Subcutaneous abdominal adipose tissue (tissue), 5 donors: ENCODE results near the gene HOXA11.

Experiments
- H3K27ac ChIP-seq: one replicate; pipeline ENCODE4 v1.7.0; 2013; ENCODE audit warnings: low read depth, mild to moderate bottlenecking, inconsistent platforms, low read length, moderate library complexity
- H3K27me3 ChIP-seq, 5 donors: one replicate each; pipeline ENCODE4 v1.7.0; 2013; ENCODE audit warnings: low read length in 5 of 5, inconsistent platforms in 1 of 5; ENCODE audit not compliant: control insufficient read depth in 5 of 5, insufficient read depth in 4 of 5
- H3K36me3 ChIP-seq, 5 donors: one replicate each; pipeline ENCODE4 v1.7.0; 2013; ENCODE audit warnings: low read length in 5 of 5; ENCODE audit not compliant: control insufficient read depth in 5 of 5, insufficient read depth in 5 of 5
- H3K4me1 ChIP-seq, 5 donors: one replicate each; pipeline ENCODE4 v1.7.0; 2013; ENCODE audit warnings: low read length in 5 of 5, mild to moderate bottlenecking in 3 of 5, moderate library complexity in 1 of 5; ENCODE audit not compliant: control insufficient read depth in 5 of 5, insufficient read depth in 5 of 5
- H3K4me3 ChIP-seq, 5 donors: one replicate each; pipeline ENCODE4 v1.7.0; 2013; ENCODE audit warnings: low read length in 5 of 5, low read depth in 1 of 5
- H3K9ac ChIP-seq, 5 donors: one replicate each; pipeline ENCODE4 v1.7.0; 2013; ENCODE audit warnings: low read length in 5 of 5, mild to moderate bottlenecking in 4 of 5, moderate library complexity in 3 of 5
- H3K9me3 ChIP-seq, 5 donors: one replicate each; pipeline ENCODE4 v1.7.0; 2013; ENCODE audit warnings: low read length in 5 of 5; ENCODE audit not compliant: control insufficient read depth in 5 of 5
- donor health status: healthy.
- donor health status: healthy.
- donor health status: healthy.
- donor health status: healthy.
- donor health status: healthy.

Gene HOXA11

GRCh38 chr7:27146491-27147198 lies 38.4 kb downstream of the HOXA11 start:
- Histone ChIP-seq H3K4me1 (peaks cover 11 to 91% (median 87%) of the 10 kb centered on the region in 5 donors), H3K27ac (peak overlapping the region; percentile 95)

DNA sequence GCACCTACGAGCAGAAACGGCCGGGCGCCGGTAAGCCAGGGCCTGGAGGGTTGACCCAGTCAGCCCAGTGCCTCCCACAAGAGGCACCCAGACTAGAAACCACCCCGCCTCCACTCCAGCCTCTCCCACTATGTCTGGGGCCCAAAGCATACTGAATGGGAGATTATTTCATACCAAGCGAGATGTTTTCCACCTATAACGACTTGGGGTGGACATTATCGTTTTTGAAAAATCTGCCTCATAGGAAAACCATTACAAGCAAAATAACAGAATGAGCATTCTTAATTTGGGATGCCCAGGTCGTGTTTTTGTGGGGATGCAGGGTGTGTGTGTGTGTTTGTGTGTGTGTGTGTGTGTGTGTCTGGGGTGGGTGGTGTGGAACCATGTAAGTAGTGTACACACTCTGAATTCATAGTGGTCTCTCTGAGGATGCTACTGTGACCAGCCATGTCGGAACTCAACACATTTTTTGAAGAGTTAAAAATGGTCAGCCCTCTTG lies 39.1 kb downstream of the HOXA11 start:
- Histone ChIP-seq H3K27ac (peak overlapping the region; percentile 95), H3K9me3 (no peaks in the 10 kb centered on the region), H3K27me3 (peaks cover 0 to 4% (median 0%) of the 10 kb centered on the region in 5 donors), H3K4me1 (peaks cover 9 to 88% (median 87%) of the 10 kb centered on the region in 5 donors), H3K4me3 (peak overlapping the region in 2 of 5 donors; percentile 36 to 37), H3K9ac (peak overlapping the region in 1 of 5 donors; percentile 8), H3K36me3 (peaks cover 4 to 25% (median 16%) of the 10 kb centered on the region in 5 donors)

More at GRCh38 chr7:27146491-27147198, 38.4 kb downstream of the HOXA11 start:
- Histone ChIP-seq H3K9me3 (no peaks in the 10 kb centered on the region), H3K36me3 (peaks cover 0 to 22% (median 16%) of the 10 kb centered on the region in 5 donors), H3K27me3 (peaks cover 0 to 7% (median 0%) of the 10 kb centered on the region in 5 donors), H3K4me3 (peak overlapping the region; percentile 62 to 90 (median 65)), H3K9ac (peak overlapping the region in 4 of 5 donors; percentile 41 to 74 (median 61))

GRCh38 chr7:27145165-27145913 lies 39.7 kb downstream of the HOXA11 start:
- Histone ChIP-seq H3K36me3 (peaks cover 4 to 25% (median 16%) of the 10 kb centered on the region in 5 donors), H3K9me3 (no peaks in the 10 kb centered on the region), H3K9ac (peak overlapping the region in 2 of 5 donors; percentile 10 to 35), H3K27ac (peak overlapping the region; percentile 95), H3K4me3 (peak overlapping the region in 3 of 5 donors; percentile 24 to 37 (median 36)), H3K27me3 (peaks cover 0 to 4% (median 0%) of the 10 kb centered on the region in 5 donors), H3K4me1 (peaks cover 9 to 89% (median 86%) of the 10 kb centered on the region in 5 donors)

DNA sequence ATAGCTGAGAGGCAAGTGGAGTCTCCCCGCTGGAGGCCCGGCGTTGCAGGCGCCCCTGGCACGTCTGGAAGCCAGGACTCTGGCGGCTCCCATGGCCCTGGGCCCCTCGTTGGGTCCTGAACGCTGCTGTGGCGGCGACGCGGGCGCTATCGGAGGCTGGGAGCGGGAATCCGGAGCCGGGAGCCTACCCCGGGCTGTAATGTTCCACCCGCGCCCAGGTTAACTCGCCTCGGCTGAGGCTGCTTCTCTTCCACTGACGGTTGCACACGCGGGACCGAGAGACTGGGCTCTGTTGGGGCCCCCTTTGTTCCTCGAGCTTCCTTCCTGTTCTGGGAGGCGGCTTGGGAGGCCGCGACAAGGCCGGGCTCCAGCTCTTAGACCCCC lies 40.3 kb downstream of the HOXA11 start:
- Histone ChIP-seq H3K36me3 (peaks cover 4 to 25% (median 16%) of the 10 kb centered on the region in 5 donors), H3K9me3 (no peaks in the 10 kb centered on the region)

DNA sequence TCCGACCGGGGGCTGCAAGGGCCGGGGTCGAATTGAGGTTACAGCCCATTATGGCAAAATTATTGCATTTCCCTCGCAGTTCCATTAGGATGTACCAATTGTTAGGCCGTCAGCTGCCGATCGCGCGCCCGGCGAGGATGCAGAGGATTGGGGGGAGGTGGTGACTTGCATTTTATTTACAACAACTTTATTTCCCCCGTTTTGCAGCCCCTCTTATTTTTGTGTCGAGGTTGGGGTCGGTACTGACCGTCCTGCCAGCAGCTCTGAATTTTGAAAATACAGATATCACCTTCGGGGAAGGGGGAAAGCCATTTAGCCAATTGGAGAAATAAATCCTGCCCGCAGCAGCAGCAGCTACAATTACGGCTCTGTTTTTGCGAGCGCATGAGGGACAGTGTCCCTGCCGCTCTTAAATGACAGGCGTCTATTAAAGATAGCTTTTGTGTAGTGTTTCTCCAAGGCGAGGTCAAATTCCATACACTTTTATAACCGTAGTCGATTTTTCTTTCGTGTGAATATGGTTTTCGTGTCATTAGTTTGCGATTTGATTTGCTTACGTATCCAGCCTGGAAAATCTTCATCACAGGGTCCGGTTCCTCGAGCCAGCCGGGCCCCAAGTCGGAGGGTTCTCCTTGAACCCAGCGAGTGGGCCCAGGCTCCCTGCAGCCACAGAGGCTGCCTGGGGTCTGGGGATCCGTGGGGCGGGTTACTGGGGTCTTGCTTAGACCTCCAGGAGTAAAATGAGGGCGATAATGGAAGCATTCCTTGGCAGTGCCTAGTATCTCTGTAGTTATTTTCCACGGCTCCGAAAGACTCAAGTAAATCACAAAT lies 40.9 kb downstream of the HOXA11 start:
- Histone ChIP-seq H3K4me1 (peaks cover 9 to 88% (median 86%) of the 10 kb centered on the region in 5 donors), H3K9ac (no peak overlapping the region)

More for the DNA sequence above, 40.3 kb downstream of the HOXA11 start:
- Histone ChIP-seq H3K27me3 (peaks cover 0 to 4% (median 0%) of the 10 kb centered on the region in 5 donors), H3K4me1 (peaks cover 11 to 89% (median 86%) of the 10 kb centered on the region in 5 donors), H3K27ac (peak overlapping the region; percentile 95), H3K9ac (peak overlapping the region in 2 of 5 donors; percentile 10 to 35), H3K4me3 (peak overlapping the region in 2 of 5 donors; percentile 24 to 37)

DNA sequence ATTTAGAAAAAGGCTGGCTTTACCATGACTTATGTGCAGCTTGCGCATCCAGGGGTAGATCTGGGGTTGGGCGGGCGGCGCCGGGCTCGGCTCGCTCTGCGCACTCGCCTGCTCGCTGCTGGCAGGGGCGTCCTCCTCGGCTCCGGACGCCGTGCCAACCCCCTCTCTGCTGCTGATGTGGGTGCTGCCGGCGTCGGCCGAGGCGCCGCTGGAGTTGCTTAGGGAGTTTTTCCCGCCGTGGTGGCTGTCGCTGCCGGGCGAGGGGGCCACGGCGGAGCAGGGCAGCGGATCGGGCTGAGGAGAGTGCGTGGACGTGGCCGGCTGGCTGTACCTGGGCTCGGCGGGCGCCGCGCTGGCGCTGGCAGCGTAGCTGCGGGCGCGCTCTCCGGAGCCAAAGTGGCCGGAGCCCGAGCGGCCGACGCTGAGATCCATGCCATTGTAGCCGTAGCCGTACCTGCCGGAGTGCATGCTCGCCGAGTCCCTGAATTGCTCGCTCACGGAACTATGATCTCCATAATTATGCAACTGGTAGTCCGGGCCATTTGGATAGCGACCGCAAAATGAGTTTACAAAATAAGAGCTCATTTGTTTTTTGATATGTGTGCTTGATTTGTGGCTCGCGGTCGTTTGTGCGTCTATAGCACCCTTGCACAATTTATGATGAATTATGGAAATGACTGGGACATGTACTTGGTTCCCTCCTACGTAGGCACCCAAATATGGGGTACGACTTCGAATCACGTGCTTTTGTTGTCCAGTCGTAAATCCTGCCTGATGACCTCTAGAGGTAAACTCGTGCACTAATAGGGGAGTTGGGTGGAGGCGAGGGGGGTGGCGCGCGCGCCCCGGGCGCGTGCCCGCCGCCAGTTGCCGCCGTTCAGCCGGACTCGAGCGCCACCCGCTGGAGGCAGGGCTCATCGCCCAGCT lies 41.7 kb downstream of the HOXA11 start, which contains the start of gene HOXA5:
TSS of gene HOXA5 (minus strand) at position 659 of the 927 bp plus-strand sequence. CDS start at position 585, 74 bp downstream.
- H3K27ac ChIP-seq = peak within 1 kb of the TSS; percentile 95
- peaks cover 0 to 3% (median 0%) of the 10 kb centered on the region in 5 donors for H3K27me3 ChIP-seq
- peaks cover 4 to 27% (median 16%) of the 10 kb centered on the region in 5 donors for H3K36me3 ChIP-seq
- peak within 1 kb of the TSS; percentile 56 to 79 (median 76) for H3K9ac ChIP-seq
- peaks cover 7 to 88% (median 86%) of the 10 kb centered on the region in 5 donors for H3K4me1 ChIP-seq
- H3K4me3 ChIP-seq = peak within 1 kb of the TSS; percentile 69 to 84 (median 75)
- H3K9me3 ChIP-seq = no peaks in the 10 kb centered on the region

More for the DNA sequence above, 40.9 kb downstream of the HOXA11 start:
- peak overlapping the region in 4 of 5 donors; percentile 55 to 84 (median 74) for H3K4me3 ChIP-seq
- H3K27ac ChIP-seq = peak overlapping the region; percentile 95
- H3K9me3 ChIP-seq = no peaks in the 10 kb centered on the region
- peaks cover 0 to 4% (median 0%) of the 10 kb centered on the region in 5 donors for H3K27me3 ChIP-seq
- H3K36me3 ChIP-seq = peaks cover 4 to 27% (median 16%) of the 10 kb centered on the region in 5 donors

DNA sequence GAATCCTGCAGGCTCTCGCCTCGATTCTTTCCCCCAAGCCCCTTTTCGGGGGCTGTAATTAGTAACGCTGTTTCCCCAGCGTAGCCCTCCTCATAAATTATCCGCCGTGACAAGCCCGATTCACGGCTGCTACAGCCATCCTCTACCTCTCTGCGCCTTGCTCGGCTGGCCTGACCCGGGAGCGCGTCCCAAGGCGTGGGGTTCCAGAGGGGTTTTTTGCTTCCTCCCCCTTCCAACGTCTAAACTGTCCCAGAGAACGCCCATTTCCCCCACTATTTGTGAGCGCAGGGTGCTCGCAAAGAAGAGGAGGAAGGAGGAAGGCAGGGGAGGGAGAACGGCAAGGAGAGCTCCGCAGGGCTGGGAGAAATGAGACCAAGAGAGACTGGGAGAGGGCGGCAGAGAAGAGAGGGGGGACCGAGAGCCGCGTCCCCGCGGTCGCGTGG lies 42.4 kb downstream of the HOXA11 start:
- peak overlapping the region; percentile 69 to 84 (median 75) for H3K4me3 ChIP-seq
- H3K36me3 ChIP-seq = peaks cover 4 to 27% (median 16%) of the 10 kb centered on the region in 5 donors
- peaks cover 6 to 91% (median 86%) of the 10 kb centered on the region in 5 donors for H3K4me1 ChIP-seq
- peak overlapping the region; percentile 95 for H3K27ac ChIP-seq
- H3K9me3 ChIP-seq = no peaks in the 10 kb centered on the region
- H3K9ac ChIP-seq = peak overlapping the region; percentile 56 to 79 (median 76)
- H3K27me3 ChIP-seq = no peaks in the 10 kb centered on the region

- Histone ChIP-seq H3K4me3 (peak overlapping the region; percentile 69 to 84 (median 75)), H3K9ac (peak overlapping the region; percentile 56 to 79 (median 76)), H3K27me3 (no peaks in the 10 kb centered on the region), H3K36me3 (peaks cover 4 to 27% (median 16%) of the 10 kb centered on the region in 5 donors), H3K4me1 (peaks cover 6 to 91% (median 86%) of the 10 kb centered on the region in 5 donors), H3K9me3 (no peaks in the 10 kb centered on the region), H3K27ac (peak overlapping the region; percentile 95)
These were observed 43.0 kb downstream of the HOXA11 start for GRCh38 chr7:27141923-27142579.
